Germinal center (tissue), 1 donor: ENCODE results near the gene PPM1M.

Experiments used
- DNase-seq: peaks from one replicate; pipeline ENCODE4 v3.0.0; 2012; ENCODE audit warnings: mixed read lengths, low spot score

The PPM1M gene

GRCh38 chr3:52216585-52217408 is 28.8 kb upstream of the PPM1M start:
- DNase-seq = no peak

DNA sequence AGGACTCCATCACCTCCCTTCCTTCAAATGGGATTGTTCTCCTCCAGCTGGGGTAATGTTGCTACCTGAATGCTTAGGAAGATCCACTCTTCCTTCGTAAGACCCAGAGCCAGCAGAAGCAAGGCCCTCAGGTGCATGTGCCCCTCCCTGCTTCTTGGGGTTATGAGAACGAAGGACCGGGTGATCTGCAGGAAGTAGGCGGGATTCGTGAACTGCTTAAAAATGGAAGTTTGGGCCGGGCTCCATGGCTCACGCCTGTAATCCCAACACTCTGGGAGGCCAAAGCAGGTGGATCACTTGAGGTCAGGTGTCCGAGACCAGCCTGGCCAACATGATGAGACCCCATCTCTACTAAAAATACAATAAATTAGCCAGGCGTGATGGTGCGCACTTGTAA is 28.2 kb upstream of the PPM1M start:
- no peak for DNase-seq

- DNase-seq = no peak
Observed at GRCh38 chr3:52218026-52218425, 27.5 kb upstream of the PPM1M start.

- DNase-seq = no peak
Observed at GRCh38 chr3:52218454-52218853, 27.1 kb upstream of the PPM1M start.

DNA sequence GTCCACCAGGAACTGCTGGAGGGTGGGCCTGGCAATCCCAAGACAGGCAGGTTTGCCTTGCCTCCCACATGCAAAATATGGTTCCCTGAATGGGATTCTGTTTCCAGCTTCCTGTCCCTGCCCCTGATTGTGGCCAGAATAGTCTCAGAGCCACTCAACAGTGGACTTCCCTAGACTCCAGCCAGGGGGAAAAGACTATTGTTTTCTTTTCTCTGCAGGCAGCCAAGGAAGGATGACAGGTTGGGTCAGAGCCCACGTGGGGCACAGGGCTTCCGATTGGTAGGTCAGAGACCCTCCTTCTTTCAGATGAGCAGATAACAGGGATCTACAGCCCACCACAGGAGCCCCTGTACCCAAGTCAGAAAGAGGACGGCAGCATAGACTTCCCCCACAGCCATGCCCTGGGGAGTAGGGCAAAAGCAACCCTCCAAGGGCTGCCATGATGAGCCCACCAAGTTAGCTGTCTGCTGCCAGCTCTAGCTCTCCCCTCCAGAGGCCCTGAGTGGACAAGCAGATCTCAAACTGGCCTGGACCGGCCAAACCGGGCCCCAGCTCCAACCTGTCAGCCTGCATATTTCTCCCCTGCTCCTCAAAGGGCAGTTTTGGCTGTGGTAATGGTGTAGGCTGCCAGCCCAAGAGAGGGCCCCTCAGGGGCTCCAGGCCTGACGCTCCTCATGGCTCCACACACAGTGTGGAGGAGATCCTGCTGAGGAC is 26.5 kb upstream of the PPM1M start:
- no peak for DNase-seq

DNA sequence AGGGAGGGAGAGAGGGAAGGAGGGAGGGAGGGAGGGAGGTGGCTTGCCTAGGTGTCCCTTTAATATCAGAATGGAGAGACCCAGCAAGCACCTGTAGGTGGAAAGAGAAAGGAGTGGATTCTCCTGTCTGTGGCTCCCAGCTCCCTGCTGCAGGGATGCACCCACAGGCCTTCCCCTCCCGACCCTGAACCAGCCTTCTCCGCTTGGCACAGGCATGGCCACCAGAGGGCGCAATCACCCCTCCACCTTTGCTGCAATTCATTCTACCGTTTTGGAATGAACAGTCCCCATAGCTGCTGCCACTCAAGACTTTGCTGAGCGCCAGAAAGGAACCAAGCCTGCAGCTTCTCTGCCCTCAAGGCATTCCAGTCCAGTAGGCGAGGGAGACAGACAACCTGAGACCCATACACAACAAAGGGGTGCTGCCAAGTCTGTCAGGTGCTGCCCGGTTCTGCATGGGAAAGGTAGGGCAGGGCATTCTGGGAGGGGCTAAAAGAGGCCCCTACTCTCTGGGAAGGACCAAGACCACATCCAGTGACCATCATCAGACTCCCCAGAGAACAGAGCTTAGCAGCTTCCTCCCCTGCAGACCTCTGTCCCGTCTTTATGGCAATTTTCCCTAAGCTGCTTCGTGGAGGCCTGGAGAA is 25.1 kb upstream of the PPM1M start:
- peak; percentile 84 for DNase-seq

DNA sequence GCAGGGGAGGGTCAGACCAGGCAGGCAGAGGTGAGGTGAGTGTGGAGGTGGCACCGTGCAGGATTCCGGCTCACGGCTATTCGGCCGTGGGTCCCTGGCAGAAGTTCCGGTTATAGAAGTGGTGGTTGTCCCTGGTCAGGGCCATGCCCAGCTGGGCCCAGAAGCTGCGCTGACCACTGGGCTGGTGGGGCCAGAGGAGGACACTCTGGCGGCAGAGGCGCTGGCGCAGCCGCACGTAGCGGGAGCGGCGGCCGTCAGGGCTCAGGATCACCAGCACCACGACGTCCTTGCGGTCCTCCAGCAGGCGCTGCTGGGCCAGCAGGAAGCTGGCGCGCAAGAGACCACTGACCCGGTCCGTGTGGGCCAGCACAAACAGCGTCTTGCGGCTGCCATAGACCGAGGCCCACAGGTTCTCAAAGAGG is 24.4 kb upstream of the PPM1M start:
- DNase-seq = no peak

GRCh38 chr3:52221563-52222318 is 23.8 kb upstream of the PPM1M start:
- no peak for DNase-seq

GRCh38 chr3:52222319-52223221 is 23.0 kb upstream of the PPM1M start:
- no peak for DNase-seq

DNA sequence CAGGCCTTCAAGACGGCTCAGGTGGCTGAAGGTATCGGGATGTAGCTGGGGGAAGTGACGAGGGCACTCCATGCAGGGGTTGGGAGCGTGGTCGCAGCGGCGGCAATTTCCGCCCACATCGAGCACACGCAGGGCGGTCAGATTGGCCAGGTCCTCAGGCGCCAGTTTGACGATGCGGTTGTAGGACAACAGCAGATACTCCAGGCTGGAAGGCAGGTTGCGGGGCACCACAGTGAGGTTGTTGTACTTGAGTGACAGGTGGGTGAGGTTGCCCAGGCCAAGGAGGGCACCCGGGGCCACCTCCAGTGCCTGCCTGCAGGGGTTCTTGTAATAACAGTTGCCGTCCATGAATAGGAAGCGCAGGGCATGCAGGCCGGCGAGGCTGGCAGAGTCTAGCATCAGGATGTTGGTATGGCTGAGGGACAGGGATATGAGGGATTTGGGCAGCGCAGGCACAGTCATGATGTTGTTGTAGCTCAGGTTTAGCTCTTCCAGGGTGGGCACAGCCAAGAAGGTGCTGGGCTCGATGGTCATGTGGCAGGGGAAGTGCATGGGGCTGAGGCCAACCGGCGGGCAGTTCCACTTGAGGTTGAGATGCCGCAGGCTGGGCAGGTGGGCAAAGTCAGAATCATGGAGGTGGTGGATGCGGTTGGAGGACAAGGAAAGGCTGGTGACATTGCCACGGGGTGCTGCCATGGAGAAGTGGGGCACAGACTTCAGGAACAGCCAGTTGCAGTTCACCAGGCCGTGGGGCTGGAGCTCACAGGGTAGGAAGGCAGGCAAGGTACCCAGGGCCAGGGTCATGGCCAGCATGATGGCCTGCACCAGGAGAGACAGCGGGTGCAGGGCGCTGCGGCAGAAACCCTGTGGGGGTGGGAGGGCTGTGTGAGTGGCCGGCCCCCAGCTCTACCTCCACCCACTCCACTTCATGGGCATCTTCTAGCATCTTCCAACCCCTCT is 21.8 kb upstream of the PPM1M start:
- no peak for DNase-seq

DNA sequence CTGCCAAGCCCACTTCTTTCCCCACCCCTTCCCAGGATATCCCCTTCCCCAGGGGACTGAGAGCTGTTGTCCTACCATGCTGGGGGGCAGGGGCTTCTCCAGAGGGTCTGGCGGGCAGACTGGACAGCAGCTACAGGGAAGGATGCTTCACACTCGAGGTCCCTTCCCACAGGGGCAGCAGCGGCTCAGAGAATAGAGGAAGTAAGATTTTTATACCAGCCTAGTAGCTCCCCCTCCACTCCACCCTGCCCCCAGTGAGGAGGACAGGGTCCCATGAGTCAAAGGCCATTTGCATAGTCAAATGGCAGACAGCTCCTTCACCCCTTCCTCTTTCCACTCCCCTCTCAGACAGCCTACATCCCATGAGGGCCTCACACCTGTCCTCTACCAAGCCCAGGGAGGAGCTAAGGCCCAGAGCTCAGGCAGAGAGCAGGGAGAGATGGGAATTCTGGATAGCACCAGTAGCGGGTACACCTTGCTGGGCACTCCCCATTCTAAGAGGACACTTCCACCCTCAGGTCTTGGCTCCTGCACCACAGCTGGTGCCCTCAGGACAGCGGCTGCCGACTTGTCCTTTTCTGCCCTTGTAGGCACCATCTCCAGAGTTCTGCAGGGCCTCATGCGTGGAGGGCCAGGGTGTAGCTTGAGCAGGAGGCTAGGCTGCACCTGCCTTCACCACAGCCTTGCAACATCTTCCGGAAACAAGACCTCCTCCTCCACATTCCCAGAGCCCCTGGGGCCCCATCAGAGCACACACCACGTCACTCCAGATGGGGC is 19.9 kb upstream of the PPM1M start, which contains the start of gene TLR9:
TSS of gene TLR9 (minus strand) at position 194 of the 777 bp plus-strand sequence. CDS start at position 78, 116 bp downstream.
- DNase-seq = peak; percentile 91

GRCh38 chr3:52226229-52226817 is 19.2 kb upstream of the PPM1M start:
- no peak for DNase-seq

DNA sequence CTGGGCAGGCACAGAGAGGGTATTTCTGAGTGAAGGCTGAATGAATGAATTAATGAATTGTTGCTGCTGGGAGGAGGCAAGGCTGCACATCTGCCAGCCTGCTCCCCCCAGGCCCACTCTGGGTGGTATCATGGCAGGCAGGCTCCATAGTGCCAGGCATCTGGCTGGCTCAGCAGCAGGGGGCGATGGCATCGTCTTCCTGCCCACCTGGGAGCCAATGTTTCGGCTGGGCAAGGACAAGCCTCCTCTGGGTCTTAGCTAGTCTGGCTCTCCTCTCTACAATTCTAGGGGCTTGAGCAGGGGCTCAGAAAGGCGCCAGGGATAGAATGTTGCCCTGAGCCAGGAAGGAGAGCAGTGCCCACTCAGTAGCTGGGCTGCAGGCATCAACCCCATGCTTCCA is 18.4 kb upstream of the PPM1M start:
- no peak for DNase-seq

DNA sequence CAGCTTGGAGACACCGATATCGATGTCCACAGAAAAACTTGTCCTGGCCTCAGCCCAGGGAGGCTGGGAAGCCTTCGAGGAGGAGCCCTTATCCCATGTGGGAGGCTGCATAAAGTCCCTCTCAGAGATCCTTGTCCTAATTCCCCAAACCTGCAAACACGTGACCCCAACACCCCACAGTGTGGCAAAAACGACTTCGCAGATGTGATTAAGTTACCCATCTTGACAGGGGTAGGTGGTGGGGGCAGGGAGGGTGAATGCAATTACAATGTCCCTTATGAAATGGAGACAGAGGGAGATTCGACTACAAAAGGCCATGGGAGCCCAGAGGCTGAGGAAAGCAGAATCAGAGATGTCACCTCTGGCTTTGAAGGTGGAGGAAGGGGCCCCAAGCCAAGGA is 17.8 kb upstream of the PPM1M start:
- DNase-seq = no peak

GRCh38 chr3:52228266-52228665 is 17.3 kb upstream of the PPM1M start:
- DNase-seq = no peak

- no peak for DNase-seq
Observed at GRCh38 chr3:52228751-52229291, 16.7 kb upstream of the PPM1M start.

- DNase-seq = no peak
Observed at GRCh38 chr3:52229656-52230055, 15.9 kb upstream of the PPM1M start.

DNA sequence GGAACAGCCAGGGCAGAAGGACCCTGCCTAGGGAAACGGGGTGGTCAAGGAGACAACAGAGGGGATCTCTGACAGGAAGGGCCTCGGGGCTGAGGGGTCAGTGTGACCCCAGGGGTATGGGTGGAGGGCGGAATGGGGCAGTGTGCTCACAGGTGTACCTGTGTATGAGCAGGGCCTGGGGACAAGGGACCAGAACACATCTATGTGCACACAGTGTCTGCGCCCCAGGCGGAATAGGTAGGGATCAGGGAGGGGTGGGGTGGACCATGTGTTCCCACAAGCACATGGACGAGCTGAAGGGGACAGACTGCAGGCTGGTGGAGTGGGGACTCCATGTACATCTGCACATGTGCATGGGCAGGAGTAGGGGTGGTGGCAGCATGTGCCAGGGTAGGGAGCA is 15.1 kb upstream of the PPM1M start:
- DNase-seq = no peak
